Measurements from ENCODE around the gene HS3ST4.
A peak's percentile ranks its signal among the peaks of the same experiment; 100 is the strongest.

Gene HS3ST4

GRCh38 chr16:25893332-25893731 lies 201.6 kb downstream of the HS3ST4 start:
- DNase-seq, result no peak

GRCh38 chr16:25894093-25894492 lies 202.3 kb downstream of the HS3ST4 start:
- no peak for DNase-seq

- DNase-seq, result no peak
Observed at GRCh38 chr16:25895380-25895779, 203.6 kb downstream of the HS3ST4 start.

GRCh38 chr16:25896411-25896810 lies 204.7 kb downstream of the HS3ST4 start:
- no peak for DNase-seq

GRCh38 chr16:25897702-25898101 lies 205.9 kb downstream of the HS3ST4 start:
- peak in 1 of 58 donors; percentile 39 for DNase-seq

- no peak for DNase-seq
Observed at GRCh38 chr16:25905810-25906209, 214.1 kb downstream of the HS3ST4 start.

GRCh38 chr16:25910971-25911370 lies 219.2 kb downstream of the HS3ST4 start:
- no peak for DNase-seq

- DNase-seq, result peak in 3 of 58 donors; percentile 1 to 2 (median 1)
Observed at GRCh38 chr16:25912321-25912720, 220.6 kb downstream of the HS3ST4 start.

GRCh38 chr16:25914357-25914962 lies 222.7 kb downstream of the HS3ST4 start:
- no peak for DNase-seq

GRCh38 chr16:25916037-25916436 lies 224.3 kb downstream of the HS3ST4 start:
- no peak for DNase-seq

GRCh38 chr16:25922438-25922837 lies 230.7 kb downstream of the HS3ST4 start:
- no peak for DNase-seq

- DNase-seq, result no peak
Observed at GRCh38 chr16:25925421-25925820, 233.7 kb downstream of the HS3ST4 start.

- no peak for DNase-seq
Observed at GRCh38 chr16:25931473-25932035, 239.8 kb downstream of the HS3ST4 start.

- DNase-seq, result no peak
Observed at GRCh38 chr16:25941800-25942499, 250.2 kb downstream of the HS3ST4 start.

- DNase-seq, result no peak
Observed at GRCh38 chr16:25950586-25951281, 259.0 kb downstream of the HS3ST4 start.

GRCh38 chr16:25951999-25952398 lies 260.2 kb downstream of the HS3ST4 start:
- DNase-seq, result no peak

GRCh38 chr16:25952983-25953382 lies 261.2 kb downstream of the HS3ST4 start:
- DNase-seq, result peak in 1 of 58 donors; percentile 0

GRCh38 chr16:25957707-25958106 lies 265.9 kb downstream of the HS3ST4 start:
- DNase-seq, result no peak

- DNase-seq, result no peak
Observed at GRCh38 chr16:25959221-25959620, 267.5 kb downstream of the HS3ST4 start.

GRCh38 chr16:25966172-25967097 lies 274.7 kb downstream of the HS3ST4 start:
- DNase-seq, result no peak

GRCh38 chr16:25977121-25977520 lies 285.4 kb downstream of the HS3ST4 start:
- no peak for DNase-seq
